HepG2 (cell line): ENCODE results near the gene STIP1. TPM values are rescaled to one million over a fixed set of nuclear protein-coding genes. Genes with fewer than 3 reads are reported as not detected.

Experiments
- ATAC-seq: fragments of 200-7000 bp; cut with Tn5 transposase; 3 replicates; pipeline ENCODE4 v1.9.1; 2020; ENCODE audit warnings: mild to moderate bottlenecking, moderate library complexity
- BruUV-seq: library from RNA; stranded (reverse); fragments of 400-500 nt; replicated peaks from 2 replicates; lab custom pipeline; 2021; lab: Mats Ljungman, UMichigan
- CTCF ChIA-PET: fragments of 300-600 bp; formaldehyde crosslinking; extraction: SDS; loops from one replicate; lab custom pipeline; 2021; ENCODE audit warnings: low total read pairs, inconsistent platforms, low intra/inter-chr PET ratio; lab: Yijun Ruan, JAX
- POLR2A ChIA-PET: fragments of 350-600 bp; sonication (Branson Sonifier 250); formaldehyde crosslinking; loops from one replicate; lab custom pipeline; 2020; ENCODE audit warnings: antibody characterized with exemption, inconsistent platforms; lab: Yijun Ruan, JAX
- DNase-seq: peaks from one replicate; pipeline ENCODE4 v3.0.0-alpha.2; 2015; ENCODE audit warnings: low spot score
- FAIRE-seq: peaks from 3 replicates; lab custom pipeline; 2011; peaks lifted over from hg19 to GRCh38; lab: Jason Lieb, UNC
- H2AFZ ChIP-seq: one replicate; pipeline ENCODE4 v1.6.1; 2011; ENCODE audit warnings: low read length, inconsistent platforms
- H3K27ac ChIP-seq: fragments of 300-600 bp; 3 replicates; pipeline ENCODE4 v1.8.0; 2011; ENCODE audit warnings: mixed run types, mild to moderate bottlenecking, mixed read lengths, low read length, inconsistent platforms; ENCODE audit not compliant: insufficient read depth; ENCODE audit errors: extremely low read length
- H3K27me3 ChIP-seq, 2 experiments: fragments of 200-600 bp in 1 of 2; 2 replicates in 1 of 2; 3 replicates in 1 of 2; pipeline versions ENCODE4 v1.6.0 to v1.8.0; 2011; ENCODE audit warnings: low read length in 2 of 2, mild to moderate bottlenecking in 2 of 2, moderate library complexity in 2 of 2, inconsistent platforms in 1 of 2; ENCODE audit not compliant: insufficient read depth in 2 of 2, control insufficient read depth in 1 of 2
- H3K36me3 ChIP-seq, 2 experiments: fragments of 200-600 bp in 1 of 2; replicated peaks in 1 of 2; 2 replicates in 1 of 2; 3 replicates in 1 of 2; pipeline versions ENCODE4 v1.5.1 to v1.8.0; 2011; ENCODE audit warnings: low read length in 2 of 2, inconsistent platforms in 1 of 2; ENCODE audit not compliant: insufficient read depth in 2 of 2, control insufficient read depth in 1 of 2
- H3K4me1 ChIP-seq: 2 replicates; pipeline ENCODE4 v1.5.1; 2012; ENCODE audit warnings: low read length, inconsistent platforms; ENCODE audit not compliant: insufficient read depth
- H3K4me2 ChIP-seq: 2 replicates; pipeline ENCODE4 v1.6.0; 2011; ENCODE audit warnings: low read depth, low read length, inconsistent platforms
- H3K4me3 ChIP-seq, 3 experiments: fragments of 200-600 bp in 1 of 3; sonication (generic), shearing (Covaris generic) in 1 of 3; replicated peaks in 1 of 3; 2 replicates each; pipeline ENCODE4 v1.5.1; 2011 to 2016; ENCODE audit warnings: low read length in 3 of 3, inconsistent platforms in 2 of 3, low read depth in 2 of 3, mild to moderate bottlenecking in 2 of 3, control low read depth in 1 of 3, mixed read lengths in 1 of 3; ENCODE audit not compliant: insufficient read depth in 1 of 3
- H3K79me2 ChIP-seq: one replicate; pipeline ENCODE4 v1.6.1; 2011; ENCODE audit warnings: low read length, inconsistent platforms; ENCODE audit not compliant: insufficient read depth
- H3K9ac ChIP-seq: 2 replicates; pipeline ENCODE4 v1.6.0; 2011; ENCODE audit warnings: mild to moderate bottlenecking, low read depth, low read length, inconsistent platforms; ENCODE audit not compliant: insufficient read depth
- H3K9me3 ChIP-seq: 2 replicates; pipeline ENCODE4 v1.5.1; 2012; ENCODE audit warnings: mild to moderate bottlenecking, low read length
- H4K20me1 ChIP-seq: 2 replicates; pipeline ENCODE4 v1.6.0; 2011; ENCODE audit warnings: inconsistent platforms, mild to moderate bottlenecking, low read length, moderate library complexity; ENCODE audit not compliant: insufficient read depth
- CSRNP2 ChIP-seq: sonication (generic); formaldehyde crosslinking; conservative IDR thresholded peaks from 2 replicates; pipeline ENCODE4 v1.8.0; 2022; ENCODE audit warnings: low read depth, missing genetic modification reagents
- FOXP4 ChIP-seq: sonication (generic); formaldehyde crosslinking; IDR thresholded peaks from 2 replicates; pipeline ENCODE4 v1.4.0; 2020; ENCODE audit warnings: missing genetic modification reagents
- HOXA3 ChIP-seq: sonication (generic); formaldehyde crosslinking; IDR thresholded peaks from 2 replicates; pipeline ENCODE4 v1.5.0; 2020; ENCODE audit warnings: missing genetic modification reagents
- NCOA5 ChIP-seq: sonication (generic); formaldehyde crosslinking; IDR thresholded peaks from 2 replicates; pipeline ENCODE4 v1.4.0; 2020; ENCODE audit warnings: missing genetic modification reagents
- POLR2AphosphoS2 ChIP-seq: IDR thresholded peaks from 2 replicates; pipeline ENCODE4 v1.6.1; 2011; ENCODE audit warnings: low read depth, low read length, improper control_type of control experiment
- PRDM10 ChIP-seq: sonication (generic); formaldehyde crosslinking; IDR thresholded peaks from 2 replicates; pipeline ENCODE4 v1.4.0; 2020; ENCODE audit warnings: low read depth, missing genetic modification reagents
- RARG ChIP-seq: sonication (generic); formaldehyde crosslinking; IDR thresholded peaks from 2 replicates; pipeline ENCODE4 v1.4.0; 2020; ENCODE audit warnings: low read depth, mild to moderate bottlenecking, missing genetic modification reagents
- STAT6 ChIP-seq: sonication (generic); formaldehyde crosslinking; IDR thresholded peaks from 2 replicates; pipeline ENCODE4 v1.4.0; 2020; ENCODE audit warnings: missing genetic modification reagents, mild to moderate bottlenecking, borderline replicate concordance
- ZNF326 ChIP-seq: sonication (generic); formaldehyde crosslinking; IDR thresholded peaks from 2 replicates; pipeline ENCODE4 v1.4.0; 2020; ENCODE audit warnings: missing genetic modification reagents, borderline replicate concordance
- WGBS: methylation state at CpG from one replicate; pipeline ENCODE4 v1.1.6; 2017; ENCODE audit warnings: low lambda C conversion rate; 5-methylcytosine and 5-hydroxymethylcytosine counted together
- in situ Hi-C: cut with HindIII; loops from 2 replicates; pipeline ENCODE4 v1.10.0; 2017; ENCODE audit warnings: low pct_unique_long_range_greater_than_20kb; ENCODE audit not compliant: extremely low pct_ligation_motif_present
- intact Hi-C: fragments of 100-400 bp; cut with micrococcal nuclease; formaldehyde crosslinking; loops from one replicate; pipeline ENCODE4 v1.10.0; 2022; ENCODE audit not compliant: unreplicated experiment
- polyA plus RNA-seq, 8 experiments: library from polyadenylated mRNA; depleted of rRNA in 3 of 8; stranded (reverse) in 7 of 8; unstranded in 1 of 8; fragments of >200 nt; fragmentation: Illumina TruSeq in 4 of 8; extraction: Trizol in 4 of 8; gene quantifications; 2 replicates each; pipeline versions ENCODE4 v1.2.1 to v1.2.3, GENCODE V29; 2011 to 2016; ENCODE audit warnings: low read depth in 4 of 8, missing spikeins in 1 of 8, mixed read lengths in 1 of 8; ENCODE audit not compliant: insufficient read depth in 1 of 8
- total RNA-seq, 5 experiments: library from RNA; depleted of rRNA; stranded (reverse); fragments of >200 nt; fragmentation: Illumina TruSeq; extraction: Trizol; gene quantifications; 2 replicates each; pipeline ENCODE4 v1.2.3, GENCODE V29; 2016; ENCODE audit warnings: low read depth in 1 of 5

STIP1 gene
- total and polyA plus RNA-seq, 2 of the 13 experiments (the other 11 are each of a cell fraction or from before 2014, with no cell fraction given) = 81.1 to 217 TPM

- ChIA-PET POLR2A (no interaction called here), CTCF (interaction anchor here (0.6 kb wide), 1 partner anchor 112 kb away, joined by 3 read pairs; no protein-coding TSS in a partner anchor)
- Histone ChIP-seq H3K4me2 (peak overlapping the region; percentile 28), H3K79me2 (no peaks in the 10 kb centered on the region), H3K9ac (no peak overlapping the region), H3K9me3 (no peaks in the 10 kb centered on the region), H3K4me1 (peaks cover 34% of the 10 kb centered on the region), H3K27ac (no peak overlapping the region), H2AFZ (no peak overlapping the region), H3K27me3 (no peaks in the 10 kb centered on the region), H3K4me3 (no peak overlapping the region; a peak in 1 of 6 replicates), H4K20me1 (peaks cover 23% of the 10 kb centered on the region; the same call in 1 of the 2 replicates), H3K36me3 (peaks cover 10 to 29% of the 10 kb centered on the region in 2 experiments; a peak in 4 of 5 replicates)
- peak; percentile 15 for DNase-seq
- BruUV-seq = no TSS peak
- no peak for FAIRE-seq
- WGBS = 38% methylated on average over 14 of the region's 23 CpGs
- in situ Hi-C loops = no loop called here
- intact Hi-C loops = loop anchor here (10.0 kb wide), 1 partner anchor 318 kb away; the partner anchor contains the start of gene MARK2
- ATAC-seq = peak; percentile 84
- TF ChIP-seq RARG (no peak), HOXA3 (CRISPR knock-in tag) (no peak), FOXP4 (CRISPR knock-in tag) (no peak), CSRNP2 (CRISPR knock-in tag) (no peak), PRDM10 (CRISPR knock-in tag) (no peak), ZNF326 (no peak), NCOA5 (CRISPR knock-in tag) (no peak), POLR2AphosphoS2 (no peak), STAT6 (CRISPR knock-in tag) (no peak)
Observed at GRCh38 chr11:64152841-64153691, 32.9 kb upstream of the STIP1 start.
